ENCODE data around the gene ANKS4B.

- TF ChIP-seq MAX (IDR thresholded peaks at IDR 0.05; ENCODE audit: insufficient read depth, insufficient read length), result no peak
- no peak for TF ChIP-seq POLR2A (IDR thresholded peaks at IDR 0.05; ENCODE audit: low read depth, low read length)
- TF ChIP-seq CTCF (IDR thresholded peaks at IDR 0.05; ENCODE audit: extremely low read depth in 1 of 2, insufficient read depth in 1 of 2, low read depth in 1 of 2, low read length in 2 of 2), result no peak
- no peak for TF ChIP-seq EZH2 (IDR thresholded peaks at IDR 0.05; ENCODE audit: borderline replicate concordance, low read depth, low read length, severe bottlenecking)
- no peak for TF ChIP-seq POLR2AphosphoS5 (IDR thresholded peaks at IDR 0.05; ENCODE audit: insufficient read depth, low read depth, low read length)
- no peak for TF ChIP-seq FOS (IDR thresholded peaks at IDR 0.05; ENCODE audit: borderline replicate concordance, insufficient read depth, low read length)
Observed at GRCh38 chr16:21211486-21211885, 22.0 kb upstream of the ANKS4B start, which contains the start of gene ZP2.

Measured in endothelial cell of umbilical vein (primary cell).